CD14-positive monocyte (primary cell): ENCODE measurements around the gene PELI2. TPM values are rescaled to one million over a fixed set of nuclear protein-coding genes. Genes with fewer than 3 reads are reported as not detected.

Experiments used
- DNase-seq, 3 donors: peaks; one replicate each; pipeline ENCODE4 v3.0.0-alpha.2; 2011 to 2022
- H2AFZ ChIP-seq: 2 replicates; pipeline ENCODE4 v1.6.0; 2012; ENCODE audit warnings: mild to moderate bottlenecking, low read depth, low read length, inconsistent platforms; ENCODE audit not compliant: insufficient read depth, poor library complexity, severe bottlenecking
- H3K27ac ChIP-seq, 2 donors: 1 replicate in 1 of 2; 2 replicates in 1 of 2; pipeline ENCODE4 v1.5.1; 2012 to 2013; ENCODE audit warnings: low read length in 2 of 2, control low read depth in 1 of 2, inconsistent platforms in 1 of 2, low read depth in 1 of 2, mild to moderate bottlenecking in 1 of 2
- H3K27me3 ChIP-seq, 2 donors: one replicate each; pipeline versions ENCODE4 v1.6.0 to v1.6.1; 2011 to 2013; ENCODE audit warnings: low read length in 2 of 2; ENCODE audit not compliant: control insufficient read depth in 2 of 2, insufficient read depth in 2 of 2
- H3K36me3 ChIP-seq, 2 donors: replicated peaks in 1 of 2; 1 replicate in 1 of 2; 2 replicates in 1 of 2; pipeline versions ENCODE4 v1.5.1 to v1.6.1; 2012 to 2013; ENCODE audit warnings: low read length in 2 of 2, control low read depth in 1 of 2, inconsistent platforms in 1 of 2, mild to moderate bottlenecking in 1 of 2; ENCODE audit not compliant: insufficient read depth in 2 of 2, control insufficient read depth in 1 of 2
- H3K4me1 ChIP-seq, 2 donors: 1 replicate in 1 of 2; 2 replicates in 1 of 2; pipeline versions ENCODE4 v1.5.1 to v1.6.1; 2012 to 2013; ENCODE audit warnings: low read length in 2 of 2, control low read depth in 1 of 2, inconsistent platforms in 1 of 2, mild to moderate bottlenecking in 1 of 2, moderate library complexity in 1 of 2; ENCODE audit not compliant: insufficient read depth in 2 of 2, control insufficient read depth in 1 of 2
- H3K4me2 ChIP-seq: replicated peaks from 2 replicates; pipeline ENCODE3; 2012; ENCODE audit warnings: low read length, moderate library complexity, mild to moderate bottlenecking; ENCODE audit not compliant: poor library complexity, severe bottlenecking; ENCODE audit errors: extremely low read depth
- H3K4me3 ChIP-seq, 3 experiments: fragments of 200-600 bp in 1 of 3; sonication (generic) in 1 of 3; replicated peaks in 1 of 3; 1 replicate in 2 of 3; 2 replicates in 1 of 3; pipeline ENCODE4 v1.5.1; 2011 to 2013; ENCODE audit warnings: low read length in 3 of 3, mild to moderate bottlenecking in 3 of 3, control low read depth in 2 of 3, low read depth in 2 of 3, inconsistent platforms in 1 of 3, moderate library complexity in 1 of 3
- H3K79me2 ChIP-seq: 2 replicates; pipeline ENCODE4 v1.6.0; 2012; ENCODE audit warnings: mild to moderate bottlenecking, control low read depth, inconsistent platforms, low read length, moderate library complexity; ENCODE audit not compliant: insufficient read depth
- H3K9ac ChIP-seq: 2 replicates; pipeline ENCODE4 v1.6.0; 2017; ENCODE audit warnings: low read length, mild to moderate bottlenecking; ENCODE audit not compliant: insufficient read depth, poor library complexity, severe bottlenecking
- H3K9me3 ChIP-seq, 2 donors: replicated peaks in 1 of 2; 1 replicate in 1 of 2; 2 replicates in 1 of 2; pipeline versions ENCODE4 v1.5.1 to v1.6.1; 2012 to 2013; ENCODE audit warnings: low read length in 2 of 2, control low read depth in 1 of 2; ENCODE audit not compliant: control insufficient read depth in 1 of 2, insufficient read depth in 1 of 2
- H4K20me1 ChIP-seq: 2 replicates; pipeline ENCODE4 v1.6.0; 2012; ENCODE audit warnings: mild to moderate bottlenecking, low read length, control low read depth, moderate library complexity; ENCODE audit not compliant: insufficient read depth
- H3K27ac Mint-ChIP-seq, 7 donors: one replicate each; pipeline ENCODE4 v1.8.0; 2020; ENCODE audit warnings: mild to moderate bottlenecking in 7 of 7, mixed read lengths in 7 of 7, moderate library complexity in 6 of 7, inconsistent platforms in 2 of 7
- H3K27me3 Mint-ChIP-seq, 3 donors: one replicate each; pipeline ENCODE4 v1.8.0; 2021 to 2022; ENCODE audit warnings: low read depth in 3 of 3, mild to moderate bottlenecking in 3 of 3, mixed read lengths in 3 of 3, moderate library complexity in 3 of 3, inconsistent platforms in 1 of 3
- H3K36me3 Mint-ChIP-seq, 2 donors: one replicate each; pipeline ENCODE4 v1.8.0; 2020; ENCODE audit warnings: mixed read lengths in 2 of 2, inconsistent platforms in 1 of 2, mild to moderate bottlenecking in 1 of 2
- H3K4me1 Mint-ChIP-seq: one replicate; pipeline ENCODE4 v1.8.0; 2020; ENCODE audit warnings: mild to moderate bottlenecking, mixed read lengths
- H3K4me3 Mint-ChIP-seq, 2 donors: one replicate each; pipeline ENCODE4 v1.8.0; 2020; ENCODE audit warnings: mild to moderate bottlenecking in 2 of 2, mixed read lengths in 2 of 2, moderate library complexity in 1 of 2
- H3K9me3 Mint-ChIP-seq, 7 donors: one replicate each; pipeline ENCODE4 v1.8.0; 2020 to 2022; ENCODE audit warnings: mixed read lengths in 7 of 7, mild to moderate bottlenecking in 6 of 7, moderate library complexity in 6 of 7, inconsistent platforms in 2 of 7
- CTCF ChIP-seq: fragments of 200-600 bp; IDR thresholded peaks from one replicate; pipeline ENCODE4 v1.8.0; 2022; ENCODE audit warnings: antibody characterized with exemption, mild to moderate bottlenecking
- WGBS: methylation state at CpG from one replicate; pipeline ENCODE4 v1.1.5; 2013; ENCODE audit warnings: missing lambda C conversion rate; ENCODE audit not compliant: insufficient coverage; 5-methylcytosine and 5-hydroxymethylcytosine counted together
- intact Hi-C, 2 donors: fragments of 100-400 bp; cut with micrococcal nuclease; formaldehyde crosslinking; loops; one replicate each; pipeline versions ENCODE4 v1.15.0 to v1.15.1; 2023
- polyA plus RNA-seq, 3 donors: library from polyadenylated mRNA; depleted of rRNA in 1 of 3; unstranded in 2 of 3; stranded (reverse) in 1 of 3; fragments of 300-500 nt in 2 of 3; fragments of >200 nt in 1 of 3; fragmentation: Illumina TruSeq in 2 of 3; gene quantifications; 1 replicate in 2 of 3; 2 replicates in 1 of 3; pipeline ENCODE4 v1.2.3, GENCODE V29; 2012 to 2021

The PELI2 gene
- polyA plus RNA-seq, 3 donors, result 10.1 to 35.8 (median 12.5) TPM

- Histone ChIP-seq H3K4me1 (no peaks in the 10 kb centered on the region), H2AFZ (no peak overlapping the region), H3K27ac (no peak overlapping the region), H3K9me3 (no peaks in the 10 kb centered on the region), H4K20me1 (peaks cover 98% of the 10 kb centered on the region), H3K27me3 (no peaks in the 10 kb centered on the region), H3K9ac (no peak overlapping the region), H3K79me2 (peaks cover 5% of the 10 kb centered on the region), H3K4me3 (no peak overlapping the region), H3K36me3 (peaks cover 0 to 21% of the 10 kb centered on the region in 2 donors), H3K4me2 (no peak overlapping the region)
- Mint-ChIP-seq H3K27me3 (no peaks in the 10 kb centered on the region), H3K36me3 (peaks cover 9 to 14% of the 10 kb centered on the region in 2 donors), H3K4me1 (peaks cover 2% of the 10 kb centered on the region), H3K27ac (peak overlapping the region in 1 of 7 donors; percentile 47), H3K4me3 (no peak overlapping the region), H3K9me3 (no peaks in the 10 kb centered on the region)
- no peak for TF ChIP-seq CTCF
- intact Hi-C loops, result no loop called here
- 94% methylated on average over 5 of the region's 5 CpGs for WGBS
- no peak for DNase-seq
Measured at GRCh38 chr14:56268673-56269072, 150.5 kb downstream of the PELI2 start.

DNA sequence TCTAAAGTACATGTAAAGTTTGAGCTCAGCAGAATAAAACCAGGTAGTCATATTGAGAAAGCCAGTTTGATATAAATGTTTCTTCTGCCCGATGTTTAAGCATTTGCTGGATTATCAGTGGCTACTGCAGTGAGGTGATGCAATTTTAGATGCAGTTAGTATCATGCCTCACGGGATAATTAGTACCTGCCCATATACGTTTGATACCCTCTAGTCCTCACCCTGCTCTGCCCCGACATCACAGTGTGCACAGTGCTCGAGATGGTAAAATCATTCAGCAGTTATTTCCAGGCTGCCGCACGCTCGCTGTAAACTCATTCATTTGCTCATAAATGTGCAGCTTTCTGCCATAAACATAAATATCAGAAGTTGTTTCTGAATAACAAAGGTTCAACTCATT, 152.7 kb downstream of the PELI2 start:
- no peaks in the 10 kb centered on the region for H3K9me3 Mint-ChIP-seq
- H3K4me1 Mint-ChIP-seq, result peaks cover 6% of the 10 kb centered on the region
- Histone ChIP-seq H3K27ac (no peak overlapping the region), H3K27me3 (no peaks in the 10 kb centered on the region), H3K79me2 (peaks cover 8% of the 10 kb centered on the region), H3K4me3 (no peak overlapping the region), H4K20me1 (peaks cover 97% of the 10 kb centered on the region), H3K9ac (no peak overlapping the region), H3K9me3 (no peaks in the 10 kb centered on the region), H3K4me2 (no peak overlapping the region), H3K4me1 (no peaks in the 10 kb centered on the region), H2AFZ (no peak overlapping the region), H3K36me3 (peaks cover 0 to 21% of the 10 kb centered on the region in 2 donors)
- intact Hi-C loops, result no loop called here
- peaks cover 9 to 11% of the 10 kb centered on the region in 2 donors for H3K36me3 Mint-ChIP-seq
- TF ChIP-seq CTCF, result no peak
- WGBS, result 98% methylated on average over 5 of the region's 8 CpGs
- H3K27me3 Mint-ChIP-seq, result no peaks in the 10 kb centered on the region
- no peak overlapping the region for H3K4me3 Mint-ChIP-seq
- no peak for DNase-seq
- H3K27ac Mint-ChIP-seq, result peak overlapping the region in 1 of 7 donors; percentile 1
